Stimulated activated CD8-positive, alpha-beta memory T cell treated with anti-CD3 and anti-CD28 coated beads, Interleukin-2, amount 100 ng/mL, for 1 hour (primary cell): ENCODE measurements around the gene PRAMEF13.
"Not testable (repeated sequence)": the region's sequence is repeated elsewhere in the genome, so short reads cannot be mapped to it uniquely, and the experiment has no call there.

Experiments used
- DNase-seq, 2 donors: peaks; one replicate each; pipeline ENCODE4 v3.0.0-alpha.2; 2020; ENCODE audit warnings: low read depth in 2 of 2

Gene PRAMEF13, protein sequence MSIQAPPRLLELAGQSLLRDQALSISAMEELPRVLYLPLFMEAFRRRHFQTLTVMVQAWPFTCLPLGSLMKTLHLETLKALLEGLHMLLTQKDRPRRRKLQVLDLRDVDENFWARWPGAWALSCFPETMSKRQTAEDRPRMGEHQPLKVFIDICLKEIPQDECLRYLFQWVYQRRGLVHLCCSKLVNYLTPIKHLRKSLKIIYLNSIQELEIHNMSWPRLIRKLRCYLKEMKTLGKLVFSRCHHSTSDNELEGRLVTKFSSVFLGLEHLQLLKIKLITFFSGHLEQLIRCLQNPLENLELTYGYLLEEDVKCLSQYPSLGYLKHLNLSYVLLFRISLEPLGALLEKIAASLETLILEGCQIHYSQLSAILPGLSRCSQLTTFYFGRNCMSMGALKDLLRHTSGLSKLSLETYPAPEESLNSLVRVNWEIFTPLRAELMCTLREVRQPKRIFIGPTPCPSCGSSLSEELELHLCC

DNA sequence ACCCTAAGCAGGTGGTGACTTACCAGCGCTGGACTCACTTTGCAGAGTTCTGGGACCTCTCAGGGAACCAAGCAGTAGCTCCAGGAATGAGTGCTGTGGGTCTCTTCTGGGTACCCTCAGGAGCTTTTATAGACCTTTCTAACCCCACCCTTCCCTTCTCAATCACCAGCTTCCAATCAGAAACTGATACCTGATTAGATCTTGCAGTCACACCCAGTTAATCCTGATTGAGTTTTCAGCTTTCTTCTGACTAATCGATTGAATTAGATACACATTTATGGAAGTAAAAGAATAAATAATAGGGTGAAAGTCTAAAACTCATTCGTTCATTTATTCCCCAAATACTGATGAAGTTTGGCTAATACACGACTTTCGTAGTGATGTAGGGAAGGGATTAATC, at the start of gene PRAMEF13:
Gene PRAMEF13 (minus strand): TSS at position 101 of the 400 bp plus-strand sequence. CDS start 1,820 bp downstream, outside the sequence.
- DNase-seq, result not testable (repeated sequence)

DNA sequence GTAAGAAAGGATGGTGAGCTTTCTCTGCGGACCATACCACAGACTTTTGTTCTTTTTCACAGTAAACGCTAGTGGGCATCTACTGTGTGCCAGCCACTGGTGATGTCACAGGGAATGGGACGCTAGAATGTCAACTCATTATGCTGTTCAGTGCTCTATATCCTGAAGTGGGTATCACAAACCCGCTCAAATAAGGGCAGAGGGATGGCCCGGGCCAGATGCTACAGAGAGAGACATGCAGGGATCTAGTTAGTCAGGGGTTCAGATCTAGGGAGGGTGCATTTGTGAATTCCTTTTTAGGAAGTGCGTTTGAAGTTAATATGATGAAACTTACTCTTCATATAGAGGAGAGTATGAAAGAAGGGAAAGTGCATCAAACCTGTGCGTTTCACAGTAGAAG, 45.9 kb upstream of the PRAMEF13 start:
- DNase-seq, result not testable (repeated sequence)

DNA sequence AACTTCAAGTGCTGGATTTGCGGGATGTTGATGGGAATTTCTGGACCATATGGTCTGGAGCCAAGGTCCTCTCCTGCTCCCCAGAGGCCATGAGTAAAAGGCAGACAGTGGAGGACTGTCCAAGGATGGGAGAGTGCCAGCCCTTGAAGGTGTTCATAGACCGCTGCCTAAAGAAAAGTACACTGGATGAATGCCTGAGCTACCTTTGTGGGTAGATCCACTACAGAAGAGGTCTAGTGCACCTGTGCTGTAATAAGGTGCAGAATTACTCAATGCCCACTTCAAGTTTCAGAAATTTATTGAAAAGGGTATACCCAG, 45.3 kb upstream of the PRAMEF13 start:
- not testable (repeated sequence) for DNase-seq

DNA sequence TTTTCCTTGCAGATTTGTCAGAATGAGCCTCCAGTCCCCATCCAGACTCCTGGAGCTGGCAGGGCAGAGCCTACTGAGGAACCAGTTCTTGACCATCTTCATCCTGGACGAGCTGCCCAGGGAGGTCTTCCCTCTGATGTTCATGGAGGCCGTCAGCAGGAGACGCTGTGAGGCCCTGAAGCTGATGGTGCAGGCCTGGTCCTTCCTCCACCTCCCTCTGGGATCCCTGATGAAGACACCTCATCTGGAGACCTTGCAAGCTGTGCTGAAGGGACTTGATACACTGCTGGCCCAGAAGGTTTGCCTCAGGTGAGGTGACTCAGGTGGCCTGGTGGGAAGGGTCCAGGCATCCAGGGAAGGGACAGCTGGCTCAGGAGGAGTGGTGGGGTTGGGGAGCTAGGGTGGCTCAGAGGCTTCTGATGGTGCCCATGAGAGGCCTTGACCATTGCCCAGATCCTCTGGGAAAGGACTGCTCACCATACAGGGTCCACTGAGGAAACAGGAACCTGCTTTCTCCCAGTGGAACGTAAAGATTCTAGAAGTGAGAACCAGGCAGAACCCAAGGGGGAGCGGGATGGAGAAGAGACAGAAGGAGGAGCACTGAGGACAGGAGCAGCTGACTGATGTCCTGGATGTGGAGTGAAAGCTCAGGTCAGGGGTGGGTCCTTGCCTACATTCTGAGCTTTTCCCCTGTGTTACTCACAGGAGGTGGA, 44.8 kb upstream of the PRAMEF13 start:
- DNase-seq, result not testable (repeated sequence)

- DNase-seq, result not testable (repeated sequence)
These were observed 42.5 kb upstream of the PRAMEF13 start for GRCh38 chr1:13243536-13244263.

GRCh38 chr1:13239633-13240032, 38.4 kb upstream of the PRAMEF13 start:
- DNase-seq, result not testable (repeated sequence)

- not testable (repeated sequence) for DNase-seq
These were observed 36.4 kb upstream of the PRAMEF13 start for GRCh38 chr1:13237572-13237971.

GRCh38 chr1:13234057-13234456, 32.8 kb upstream of the PRAMEF13 start:
- not testable (repeated sequence) for DNase-seq

DNA sequence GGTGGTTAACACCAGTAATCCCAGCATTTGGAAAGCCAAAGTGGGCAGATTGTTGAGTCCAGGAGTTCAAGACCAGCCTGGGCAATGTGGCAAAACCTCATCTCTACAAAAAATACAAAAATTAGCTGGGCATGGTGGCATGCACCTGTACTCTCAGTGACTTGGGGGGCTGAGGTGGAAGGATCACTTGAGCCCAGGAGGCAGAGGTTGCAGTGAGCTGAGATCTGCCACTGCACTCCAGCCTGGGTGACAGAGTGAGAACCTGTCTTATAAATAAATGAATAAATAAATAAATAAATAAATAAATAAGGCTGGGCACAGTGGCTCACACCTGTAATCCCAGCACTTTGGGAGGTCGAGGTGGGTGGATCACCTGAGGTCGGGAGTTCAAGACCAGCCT, 30.8 kb upstream of the PRAMEF13 start:
- DNase-seq, result not testable (repeated sequence)

- DNase-seq, result not testable (repeated sequence)
These were observed 30.0 kb upstream of the PRAMEF13 start for GRCh38 chr1:13231061-13231750.

DNA sequence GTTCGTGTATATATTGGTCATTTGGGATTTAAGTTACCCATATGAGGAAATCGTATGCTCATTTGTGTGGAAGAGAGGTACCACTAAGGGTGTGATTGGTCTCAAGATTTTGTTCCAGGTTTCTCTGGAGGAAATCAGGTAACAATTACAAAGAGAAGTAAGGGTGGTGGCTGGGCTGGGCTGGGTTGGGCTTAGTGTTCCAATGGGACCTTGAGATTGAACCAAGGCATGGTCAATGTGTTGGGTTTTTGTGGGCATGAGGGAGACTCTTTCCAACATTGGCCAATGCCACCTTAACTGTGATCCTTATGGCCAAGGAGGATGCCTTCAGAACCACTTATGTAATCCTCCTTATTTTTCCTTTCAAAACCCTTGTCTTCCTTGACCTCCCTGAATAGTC, 29.4 kb upstream of the PRAMEF13 start:
- DNase-seq, result not testable (repeated sequence)

DNA sequence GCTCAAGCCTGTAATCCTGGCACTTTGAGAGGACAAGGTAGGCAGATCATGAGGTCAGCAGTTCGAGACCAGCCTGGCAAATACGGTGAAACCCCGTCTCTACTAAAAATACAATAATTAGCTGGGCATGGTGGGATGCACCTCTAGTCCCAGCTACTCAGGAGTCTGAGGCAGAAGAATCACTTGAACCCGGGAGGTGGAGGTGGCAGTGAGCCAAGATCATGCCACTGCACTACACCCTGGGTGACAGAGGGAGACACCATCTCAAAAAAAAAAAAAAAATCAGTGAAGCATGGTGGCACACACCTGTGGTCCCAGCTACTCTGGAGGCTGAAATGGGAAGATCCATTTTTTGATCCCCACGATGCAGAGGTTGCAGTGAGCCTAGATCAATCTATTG, 28.9 kb upstream of the PRAMEF13 start:
- not testable (repeated sequence) for DNase-seq

- peak in 1 of 2 donors; percentile 25 for DNase-seq
These were observed 27.2 kb upstream of the PRAMEF13 start for GRCh38 chr1:13228343-13228781.

DNA sequence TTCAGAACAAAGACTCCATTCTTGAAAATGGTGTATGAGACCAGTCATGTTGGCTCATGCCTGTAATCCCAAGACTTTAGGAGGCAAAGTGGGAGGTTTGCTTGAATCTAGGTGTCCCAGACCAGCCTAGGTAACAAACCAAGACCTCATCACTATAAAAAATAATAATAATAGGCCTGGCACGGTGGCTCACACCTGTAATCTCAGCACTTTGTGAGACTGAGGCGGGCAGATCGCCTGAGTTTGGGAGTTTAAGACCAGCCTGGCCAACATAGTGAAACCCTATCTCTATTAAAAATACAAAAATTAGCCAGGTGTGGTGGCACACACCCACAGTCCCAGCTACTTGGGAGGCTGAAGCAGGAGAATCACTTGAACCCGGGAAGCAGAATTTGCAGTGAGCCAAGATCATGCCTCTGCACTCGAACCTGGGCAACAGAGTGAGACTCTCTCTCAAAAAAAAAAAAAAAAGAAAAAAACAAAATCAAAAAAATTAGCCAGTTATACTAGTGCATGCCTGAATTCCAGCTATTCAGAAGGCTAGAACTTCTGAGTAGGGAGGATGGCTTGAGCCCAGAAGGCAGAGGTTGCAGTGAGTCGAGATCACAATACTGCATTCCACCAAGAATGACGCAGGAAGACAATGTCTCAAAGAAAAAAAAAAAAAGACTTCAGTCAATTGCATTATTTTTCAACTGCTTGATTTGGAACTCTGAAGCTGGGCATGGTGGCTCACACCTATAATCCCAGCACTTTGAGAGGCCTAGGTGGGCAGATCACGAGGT, 26.3 kb upstream of the PRAMEF13 start:
- not testable (repeated sequence) for DNase-seq

DNA sequence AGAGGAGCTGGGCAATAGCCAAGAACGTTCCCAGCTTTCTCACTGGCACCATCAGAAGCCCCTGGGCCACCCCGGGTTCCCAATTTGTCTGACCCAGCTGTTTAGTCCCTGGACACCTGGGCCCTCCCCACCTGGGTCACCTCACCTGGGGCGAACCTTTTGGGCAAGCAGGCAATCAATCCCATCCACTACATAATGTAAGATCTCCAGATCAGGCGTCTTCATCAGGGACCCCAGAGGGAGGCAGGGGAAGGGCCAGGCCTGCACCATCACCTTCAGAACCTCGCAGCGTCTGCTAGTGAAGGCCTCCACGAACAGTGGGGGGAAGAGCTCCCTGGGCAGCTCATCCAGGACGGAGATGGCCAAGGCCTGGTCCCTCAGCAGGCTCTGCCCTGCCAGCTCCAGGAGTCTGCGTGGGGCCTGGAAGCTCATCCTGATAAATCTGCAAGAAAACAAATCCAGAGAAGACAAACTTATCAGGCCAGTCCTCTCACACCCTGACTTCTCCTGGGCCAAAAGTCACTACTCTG, 24.5 kb upstream of the PRAMEF13 start, which contains the start of gene PRAMEF18:
Gene PRAMEF18 (minus strand): TSS at position 480 of the 530 bp plus-strand sequence. CDS start 48 bp downstream, at position 432.
- not testable (repeated sequence) for DNase-seq

- DNase-seq, result no peak
These were observed 23.4 kb upstream of the PRAMEF13 start for GRCh38 chr1:13224480-13225060.

- not testable (repeated sequence) for DNase-seq
These were observed 21.6 kb upstream of the PRAMEF13 start for GRCh38 chr1:13222788-13223187.

DNA sequence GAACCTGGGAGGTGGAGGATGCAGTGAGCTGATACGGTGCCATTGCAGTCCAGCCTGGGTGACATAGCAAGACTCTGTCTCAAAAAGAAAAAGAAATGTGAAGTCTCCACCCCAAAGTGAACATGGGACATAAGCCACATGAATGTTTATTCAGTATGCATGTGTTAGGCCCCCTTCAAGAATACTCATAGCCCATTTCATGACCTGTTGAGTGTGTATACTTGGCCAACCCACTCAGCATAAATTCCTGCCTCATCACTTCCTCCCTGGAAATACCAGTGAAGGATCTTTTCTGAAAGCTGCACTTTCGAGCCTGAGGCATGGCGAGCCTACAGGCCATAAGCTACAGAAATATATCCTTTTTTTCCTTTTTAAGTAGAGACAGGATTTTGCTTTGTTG, 18.0 kb upstream of the PRAMEF13 start:
- DNase-seq, result not testable (repeated sequence)

GRCh38 chr1:13216619-13217018, 15.4 kb upstream of the PRAMEF13 start:
- DNase-seq, result not testable (repeated sequence)

- not testable (repeated sequence) for DNase-seq
These were observed 7.5 kb upstream of the PRAMEF13 start for GRCh38 chr1:13208712-13209111.
